ENCODE data around the gene APOL4.

The APOL4 gene

GRCh38 chr22:36182056-36182455 is 19.6 kb downstream of the APOL4 start:
- TF ChIP-seq GATA3 (IDR thresholded peaks at IDR 0.05; ENCODE audit: low read depth, low read length) = no peak
- TF ChIP-seq GATA2 (IDR thresholded peaks at IDR 0.05; ENCODE audit: low read depth, low read length) = no peak

GRCh38 chr22:36180928-36181327 is 20.7 kb downstream of the APOL4 start:
- no peak for TF ChIP-seq GATA2 (IDR thresholded peaks at IDR 0.05; ENCODE audit: low read depth, low read length)
- TF ChIP-seq GATA3 (IDR thresholded peaks at IDR 0.05; ENCODE audit: low read depth, low read length) = no peak

- TF ChIP-seq GATA3 (IDR thresholded peaks at IDR 0.05; ENCODE audit: low read depth, low read length) = no peak
- no peak for TF ChIP-seq GATA2 (IDR thresholded peaks at IDR 0.05; ENCODE audit: low read depth, low read length)
These were observed 21.4 kb downstream of the APOL4 start for GRCh38 chr22:36180038-36180880.

- TF ChIP-seq GATA3 (IDR thresholded peaks at IDR 0.05; ENCODE audit: low read depth, low read length) (no peak), GATA2 (IDR thresholded peaks at IDR 0.05; ENCODE audit: low read depth, low read length) (no peak)
These were observed 24.4 kb downstream of the APOL4 start for GRCh38 chr22:36177160-36177559.

GRCh38 chr22:36175892-36176291 is 25.7 kb downstream of the APOL4 start:
- TF ChIP-seq GATA3 (IDR thresholded peaks at IDR 0.05; ENCODE audit: low read depth, low read length) = no peak
- TF ChIP-seq GATA2 (IDR thresholded peaks at IDR 0.05; ENCODE audit: low read depth, low read length) = no peak

GRCh38 chr22:36171941-36172340 is 29.7 kb downstream of the APOL4 start:
- TF ChIP-seq GATA3 (IDR thresholded peaks at IDR 0.05; ENCODE audit: low read depth, low read length) = no peak
- no peak for TF ChIP-seq GATA2 (IDR thresholded peaks at IDR 0.05; ENCODE audit: low read depth, low read length)

- TF ChIP-seq GATA3 (IDR thresholded peaks at IDR 0.05; ENCODE audit: low read depth, low read length) = no peak
- no peak for TF ChIP-seq GATA2 (IDR thresholded peaks at IDR 0.05; ENCODE audit: low read depth, low read length)
These were observed 34.9 kb downstream of the APOL4 start for GRCh38 chr22:36166518-36167220.

- TF ChIP-seq GATA3 (IDR thresholded peaks at IDR 0.05; ENCODE audit: low read depth, low read length) (no peak), GATA2 (IDR thresholded peaks at IDR 0.05; ENCODE audit: low read depth, low read length) (no peak)
These were observed 35.5 kb downstream of the APOL4 start for GRCh38 chr22:36166086-36166485.

GRCh38 chr22:36165141-36165540 is 36.5 kb downstream of the APOL4 start:
- no peak for TF ChIP-seq GATA2 (IDR thresholded peaks at IDR 0.05; ENCODE audit: low read depth, low read length)
- TF ChIP-seq GATA3 (IDR thresholded peaks at IDR 0.05; ENCODE audit: low read depth, low read length) = no peak

- no peak for TF ChIP-seq GATA2 (IDR thresholded peaks at IDR 0.05; ENCODE audit: low read depth, low read length)
- TF ChIP-seq GATA3 (IDR thresholded peaks at IDR 0.05; ENCODE audit: low read depth, low read length) = no peak
These were observed 37.0 kb downstream of the APOL4 start for GRCh38 chr22:36164621-36165020.

GRCh38 chr22:36163497-36163896 is 38.1 kb downstream of the APOL4 start:
- no peak for TF ChIP-seq GATA3 (IDR thresholded peaks at IDR 0.05; ENCODE audit: low read depth, low read length)
- no peak for TF ChIP-seq GATA2 (IDR thresholded peaks at IDR 0.05; ENCODE audit: low read depth, low read length)

- no peak for TF ChIP-seq GATA3 (IDR thresholded peaks at IDR 0.05; ENCODE audit: low read depth, low read length)
These were observed 39.2 kb downstream of the APOL4 start for GRCh38 chr22:36162127-36163034.

GRCh38 chr22:36160499-36160942 is 41.1 kb downstream of the APOL4 start, which contains the start of gene APOL3:
TSS of gene APOL3 (minus strand) at chr22:36160755. CDS start at chr22:36149055, 11,700 bp downstream.
- TF ChIP-seq GATA3 (IDR thresholded peaks at IDR 0.05; ENCODE audit: low read depth, low read length) = no peak
- TF ChIP-seq GATA2 (IDR thresholded peaks at IDR 0.05; ENCODE audit: low read depth, low read length) = no peak

Data from SH-SY5Y (cell line).